Measurements from ENCODE around the gene BMPR1A.
A peak's percentile ranks its signal among the peaks of the same experiment; 100 is the strongest.

The BMPR1A gene

GRCh38 chr10:86956848-86957448, 200.5 kb downstream of the BMPR1A start:
- Histone ChIP-seq H3K4me3 (no peak overlapping the region), H3K36me3 (replicated peaks) (no peaks in the 10 kb centered on the region), H3K9me3 (peaks cover 4% of the 10 kb centered on the region; the same call in 1 of the 2 replicates), H3K27me3 (ENCODE audit: low read depth) (no peaks in the 10 kb centered on the region), H3K4me1 (peaks cover 15% of the 10 kb centered on the region)
- in situ Hi-C loops (cut with MboI; ENCODE audit: low sequenced_read_pairs): no loop called here
- no peak for DNase-seq (ENCODE audit: low spot score in 2 of 2)

DNA sequence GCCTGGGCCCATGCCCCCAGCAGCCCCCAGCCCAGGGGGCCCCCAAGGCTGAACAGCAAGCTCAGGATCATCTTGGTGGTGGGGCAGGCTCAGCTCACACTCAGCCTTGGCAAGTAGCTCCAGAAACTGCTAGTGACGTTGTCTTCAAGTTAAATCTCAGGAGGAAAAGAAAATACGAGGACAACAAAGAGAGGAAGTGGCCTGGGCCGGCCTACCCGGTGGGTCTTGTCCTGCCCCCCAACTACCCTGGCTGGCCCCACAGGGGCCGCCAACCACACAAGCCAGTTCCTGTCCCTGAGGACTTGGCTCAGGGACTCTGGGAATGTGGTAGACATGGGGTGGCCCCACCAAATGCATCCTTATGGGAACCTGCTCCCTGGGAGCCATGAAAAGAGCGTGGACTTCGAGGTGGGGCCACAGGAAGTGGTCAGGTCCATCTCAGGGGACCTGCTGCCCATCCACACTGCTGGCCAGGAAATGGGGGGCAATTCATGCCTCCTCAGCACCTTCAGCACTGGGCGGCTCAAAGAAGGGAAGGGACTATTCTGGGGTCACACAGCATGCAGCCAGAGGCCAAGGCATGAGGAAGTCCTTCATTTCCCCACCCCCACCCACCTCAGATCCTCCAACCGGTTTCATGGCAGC, 201.2 kb downstream of the BMPR1A start, which contains the start of gene MMRN2:
Gene MMRN2, minus strand, starts transcription at position 145 of the 645 bp plus-strand sequence. Its CDS starts 74 bp downstream, at position 71.
- H3K36me3 ChIP-seq (replicated peaks): no peaks in the 10 kb centered on the region
- no peak within 1 kb of the TSS for H3K4me3 ChIP-seq
- no peaks in the 10 kb centered on the region for H3K27me3 ChIP-seq (ENCODE audit: low read depth)
- H3K9me3 ChIP-seq: no peaks in the 10 kb centered on the region
- in situ Hi-C loops (cut with MboI; ENCODE audit: low sequenced_read_pairs): no loop called here
- peaks cover 15% of the 10 kb centered on the region for H3K4me1 ChIP-seq
- DNase-seq (ENCODE audit: low spot score in 2 of 2): no peak

DNA sequence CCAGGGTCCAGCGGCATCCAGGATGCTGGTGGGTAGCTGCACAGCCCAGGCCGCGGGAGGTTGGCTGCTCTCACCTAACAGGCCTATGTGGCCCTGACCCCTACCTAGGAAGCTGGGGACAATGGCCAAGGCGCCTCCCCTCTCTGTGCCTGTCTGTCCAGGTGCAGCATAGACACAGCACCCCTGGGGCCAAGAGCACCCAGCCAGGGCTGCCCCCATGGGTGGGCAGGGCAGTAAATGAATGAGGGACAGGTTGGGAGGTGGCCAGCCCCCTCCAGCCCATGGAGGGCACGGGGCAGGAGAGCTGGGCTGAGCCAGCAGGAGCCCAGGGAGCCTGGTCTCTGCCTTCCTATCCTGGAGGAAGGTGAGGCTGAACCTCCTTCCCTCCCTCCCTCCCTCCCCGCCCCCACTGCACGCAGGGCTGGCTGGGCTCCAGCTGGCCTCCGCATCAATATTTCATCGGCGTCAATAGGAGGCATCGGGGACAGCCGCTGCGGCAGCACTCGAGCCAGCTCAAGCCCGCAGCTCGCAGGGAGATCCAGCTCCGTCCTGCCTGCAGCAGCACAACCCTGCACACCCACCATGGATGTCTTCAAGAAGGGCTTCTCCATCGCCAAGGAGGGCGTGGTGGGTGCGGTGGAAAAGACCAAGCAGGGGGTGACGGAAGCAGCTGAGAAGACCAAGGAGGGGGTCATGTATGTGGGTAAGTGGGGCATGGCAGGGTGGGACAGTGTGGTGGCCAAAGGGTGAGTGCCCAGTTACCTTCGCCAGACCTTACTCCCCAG, 201.9 kb downstream of the BMPR1A start, which contains the start of gene SNCG:
Gene SNCG, plus strand, starts transcription at position 484 of the 785 bp plus-strand sequence. Its CDS starts 99 bp downstream, at position 583.
- peaks cover 15% of the 10 kb centered on the region for H3K4me1 ChIP-seq
- H3K4me3 ChIP-seq: no peak within 1 kb of the TSS
- DNase-seq (ENCODE audit: low spot score in 2 of 2): no peak
- no peaks in the 10 kb centered on the region for H3K27me3 ChIP-seq (ENCODE audit: low read depth)
- no peaks in the 10 kb centered on the region for H3K36me3 ChIP-seq (replicated peaks)
- no peaks in the 10 kb centered on the region for H3K9me3 ChIP-seq
- in situ Hi-C loops (cut with MboI; ENCODE audit: low sequenced_read_pairs): no loop called here

DNA sequence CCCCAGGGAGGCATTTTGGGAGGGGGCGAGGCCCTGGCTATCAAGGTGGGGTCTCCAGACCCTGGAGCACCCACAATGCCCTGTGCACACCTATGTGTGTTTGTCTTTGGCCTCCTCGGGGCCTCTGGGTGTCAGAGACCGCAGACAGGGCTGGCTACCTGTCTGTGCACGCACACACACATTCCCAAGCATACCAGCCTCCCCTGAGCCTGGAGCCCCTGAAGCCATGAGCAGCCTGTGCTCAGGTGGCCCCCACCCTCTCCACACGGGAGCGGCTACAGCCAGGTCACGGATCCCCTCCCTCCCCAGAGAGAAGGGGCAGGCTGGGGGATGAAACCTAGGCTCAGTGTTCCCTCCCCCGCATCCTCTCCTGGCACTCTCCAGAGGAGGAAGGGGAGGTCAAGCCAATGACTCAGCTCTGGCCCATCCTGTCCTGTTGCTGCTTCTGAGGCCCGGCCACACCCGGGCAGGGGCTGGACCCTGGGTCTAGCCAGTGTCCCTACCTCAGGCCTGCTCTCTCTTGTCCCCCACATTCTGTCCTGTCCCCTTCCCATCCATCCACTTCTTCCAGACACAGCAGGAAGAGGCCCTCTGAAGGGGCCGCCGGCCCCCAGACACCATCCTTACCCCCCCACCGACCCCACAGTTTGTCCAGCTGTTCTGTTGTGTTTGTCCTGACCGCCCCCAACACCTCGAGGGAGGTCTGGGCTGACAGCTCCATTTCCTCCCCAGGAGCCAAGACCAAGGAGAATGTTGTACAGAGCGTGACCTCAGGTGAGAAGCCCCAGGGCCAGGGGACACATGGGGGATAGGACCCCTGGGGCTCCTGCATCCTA, 202.7 kb downstream of the BMPR1A start:
- Histone ChIP-seq H3K9me3 (no peaks in the 10 kb centered on the region), H3K4me3 (no peak overlapping the region), H3K27me3 (ENCODE audit: low read depth) (no peaks in the 10 kb centered on the region), H3K4me1 (peaks cover 12% of the 10 kb centered on the region), H3K36me3 (replicated peaks) (no peaks in the 10 kb centered on the region)
- in situ Hi-C loops (cut with MboI; ENCODE audit: low sequenced_read_pairs): no loop called here
- DNase-seq (ENCODE audit: low spot score in 2 of 2): no peak

- DNase-seq (ENCODE audit: low spot score in 2 of 2): no peak
- in situ Hi-C loops (cut with MboI; ENCODE audit: low sequenced_read_pairs): no loop called here
- Histone ChIP-seq H3K9me3 (no peaks in the 10 kb centered on the region), H3K36me3 (replicated peaks) (no peaks in the 10 kb centered on the region), H3K4me3 (no peak overlapping the region), H3K4me1 (peaks cover 7% of the 10 kb centered on the region; the same call in 1 of the 2 replicates), H3K27me3 (ENCODE audit: low read depth) (no peaks in the 10 kb centered on the region)
These were observed 203.3 kb downstream of the BMPR1A start for GRCh38 chr10:86959737-86960002.

DNA sequence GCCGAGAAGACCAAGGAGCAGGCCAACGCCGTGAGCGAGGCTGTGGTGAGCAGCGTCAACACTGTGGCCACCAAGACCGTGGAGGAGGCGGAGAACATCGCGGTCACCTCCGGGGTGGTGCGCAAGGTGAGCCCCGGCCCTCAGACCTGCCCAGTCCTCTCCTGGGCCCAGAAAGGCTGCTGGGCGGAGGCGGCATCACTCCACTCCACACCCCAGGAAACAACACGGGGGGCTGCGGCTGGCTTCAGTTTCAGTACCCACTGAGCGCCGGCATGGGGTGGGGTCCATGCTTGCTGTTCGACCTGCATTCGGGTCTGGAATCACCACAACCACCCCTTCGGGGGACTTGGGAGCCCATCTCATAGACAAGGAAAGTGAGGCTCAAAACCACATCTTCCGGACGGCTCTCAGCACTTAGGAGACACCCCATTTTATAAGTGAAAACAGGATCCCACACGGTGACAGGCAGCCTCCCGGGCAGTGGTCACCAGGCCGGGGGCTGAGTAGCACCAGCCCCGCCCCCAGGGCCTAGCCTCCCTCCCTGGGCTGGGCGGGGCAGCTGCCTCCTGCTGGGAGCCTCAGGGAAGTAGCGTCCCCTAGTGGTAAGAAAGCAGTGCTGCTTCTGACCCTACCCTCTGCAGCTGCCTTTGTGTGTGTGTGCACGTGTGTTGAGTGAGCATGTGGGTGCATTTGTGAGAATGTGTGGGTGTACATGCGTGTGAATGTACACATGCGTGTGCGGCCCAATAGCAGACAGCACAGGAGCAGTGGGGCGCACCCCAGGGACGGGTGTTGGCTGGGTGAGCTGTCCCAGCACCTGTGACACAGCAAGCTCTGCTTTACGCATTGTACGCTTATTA, 203.8 kb downstream of the BMPR1A start:
- no peak overlapping the region for H3K4me3 ChIP-seq
- peaks cover 2% of the 10 kb centered on the region; the same call in 1 of the 2 replicates for H3K4me1 ChIP-seq
- peak; percentile 51 to 82 for DNase-seq (ENCODE audit: low spot score in 2 of 2)
- no peaks in the 10 kb centered on the region for H3K9me3 ChIP-seq
- no peaks in the 10 kb centered on the region for H3K36me3 ChIP-seq (replicated peaks)
- in situ Hi-C loops (cut with MboI; ENCODE audit: low sequenced_read_pairs): no loop called here
- no peaks in the 10 kb centered on the region for H3K27me3 ChIP-seq (ENCODE audit: low read depth)

DNA sequence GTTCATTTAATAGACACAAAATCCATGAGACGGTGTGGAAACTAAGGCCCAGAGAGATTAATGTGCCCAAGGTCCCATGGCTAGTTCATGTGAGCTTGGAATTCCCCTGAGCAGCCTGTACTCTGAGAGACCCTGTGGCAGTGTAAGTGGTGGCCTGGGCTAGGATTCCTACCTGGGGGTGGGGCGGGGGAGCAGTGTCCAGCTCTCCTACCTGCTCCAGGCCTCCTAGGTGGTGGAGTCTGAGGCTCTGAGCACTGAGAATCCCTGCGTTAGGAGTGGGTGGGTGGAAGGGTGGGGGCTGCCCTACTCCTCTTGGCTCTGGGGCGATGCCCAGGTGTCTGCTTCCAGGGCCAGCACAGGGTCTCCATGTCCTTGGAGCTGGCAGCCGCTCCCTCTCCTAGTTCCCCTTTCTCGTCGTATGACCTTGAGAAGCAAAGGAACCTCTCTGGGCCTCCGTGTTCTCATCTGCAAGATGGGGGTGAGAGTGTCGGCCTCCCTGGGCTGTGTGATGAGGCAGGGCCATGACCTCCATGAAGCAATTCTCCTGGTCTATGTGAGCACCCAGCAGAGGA, 204.5 kb downstream of the BMPR1A start:
- Histone ChIP-seq H3K4me3 (no peak overlapping the region), H3K9me3 (no peaks in the 10 kb centered on the region), H3K27me3 (ENCODE audit: low read depth) (no peaks in the 10 kb centered on the region), H3K36me3 (replicated peaks) (no peaks in the 10 kb centered on the region), H3K4me1 (0 out of 2 replicates have a peak, but pooled peaks cover 2% of the 10 kb centered on the region)
- no peak for DNase-seq (ENCODE audit: low spot score in 2 of 2)
- in situ Hi-C loops (cut with MboI; ENCODE audit: low sequenced_read_pairs): no loop called here

DNA sequence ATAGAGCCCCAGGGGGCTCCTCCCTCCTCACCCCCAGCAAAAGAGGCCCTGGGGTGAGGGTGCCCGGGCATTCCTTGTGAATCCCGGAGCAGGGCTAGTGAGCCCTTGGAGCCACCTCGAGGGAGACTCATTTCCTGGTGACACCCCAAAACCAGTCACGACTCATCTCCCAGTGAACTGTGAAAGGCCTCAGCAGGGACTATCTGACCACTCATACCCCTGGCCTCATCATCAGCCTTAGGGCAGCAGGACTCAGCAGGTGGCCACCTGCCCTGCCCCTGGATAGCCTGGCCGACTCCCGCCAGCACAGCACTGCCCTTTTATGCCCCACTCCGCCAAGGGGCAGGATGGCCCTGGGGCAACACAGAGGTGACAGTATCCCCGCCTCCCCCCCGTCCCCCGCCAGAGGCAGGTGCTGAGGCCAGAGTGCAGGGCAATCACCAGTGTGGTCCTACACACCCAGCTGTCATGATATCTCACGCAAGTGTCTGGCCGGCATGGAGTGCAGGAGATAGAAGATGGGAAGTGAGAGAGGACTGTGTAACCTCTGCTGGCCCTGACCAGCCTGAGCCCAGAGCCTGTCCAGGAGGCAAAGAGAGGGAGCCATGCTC, 205.2 kb downstream of the BMPR1A start:
- in situ Hi-C loops (cut with MboI; ENCODE audit: low sequenced_read_pairs): no loop called here

DNA sequence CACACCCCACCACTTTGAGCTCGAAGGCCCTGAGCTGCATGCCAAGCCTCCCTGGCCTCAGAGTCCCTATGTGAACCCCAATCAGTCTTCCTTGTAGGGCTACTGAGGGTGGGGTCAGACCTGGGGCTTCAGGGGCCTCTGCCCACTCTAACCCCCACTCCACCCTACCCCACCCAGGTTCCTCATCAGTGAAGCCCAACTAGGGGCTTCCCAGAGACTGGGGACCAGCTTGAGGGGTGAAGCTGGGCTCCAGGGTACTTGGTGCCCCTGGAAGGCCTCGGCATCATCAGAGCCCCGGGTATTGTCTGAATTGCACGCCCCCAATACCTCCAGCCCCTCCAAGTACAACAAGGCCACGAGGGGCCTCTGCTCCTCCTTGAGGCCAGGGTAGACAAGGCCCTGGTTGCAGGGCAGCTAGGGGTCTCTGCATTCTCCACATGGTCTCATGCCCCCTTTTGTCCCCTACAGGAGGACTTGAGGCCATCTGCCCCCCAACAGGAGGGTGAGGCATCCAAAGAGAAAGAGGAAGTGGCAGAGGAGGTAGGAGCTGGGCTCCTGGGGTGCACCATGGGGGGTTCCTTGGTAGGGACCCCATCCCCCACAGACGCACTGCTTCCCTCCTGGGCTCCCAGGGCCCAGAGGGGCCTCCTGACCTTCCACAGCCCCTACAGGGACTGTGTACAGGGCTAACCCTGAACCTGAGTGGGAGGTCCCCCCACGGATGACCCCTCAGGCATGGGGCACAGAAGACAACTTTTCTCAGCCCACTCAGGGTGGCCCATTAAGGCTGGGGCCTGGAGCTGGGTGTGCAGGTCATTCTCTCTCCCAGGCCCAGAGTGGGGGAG, 205.9 kb downstream of the BMPR1A start:
- in situ Hi-C loops (cut with MboI; ENCODE audit: low sequenced_read_pairs): no loop called here
- H3K4me1 ChIP-seq: peaks cover 5% of the 10 kb centered on the region
- no peaks in the 10 kb centered on the region for H3K9me3 ChIP-seq
- no peak for DNase-seq (ENCODE audit: low spot score in 2 of 2)
- H3K36me3 ChIP-seq (replicated peaks): no peaks in the 10 kb centered on the region
- no peak overlapping the region for H3K4me3 ChIP-seq
- no peaks in the 10 kb centered on the region for H3K27me3 ChIP-seq (ENCODE audit: low read depth)

More for the DNA sequence above, 205.2 kb downstream of the BMPR1A start:
- Histone ChIP-seq H3K4me3 (no peak overlapping the region), H3K9me3 (no peaks in the 10 kb centered on the region), H3K4me1 (peaks cover 2% of the 10 kb centered on the region), H3K36me3 (replicated peaks) (no peaks in the 10 kb centered on the region), H3K27me3 (ENCODE audit: low read depth) (no peaks in the 10 kb centered on the region)
- DNase-seq (ENCODE audit: low spot score in 2 of 2): no peak

DNA sequence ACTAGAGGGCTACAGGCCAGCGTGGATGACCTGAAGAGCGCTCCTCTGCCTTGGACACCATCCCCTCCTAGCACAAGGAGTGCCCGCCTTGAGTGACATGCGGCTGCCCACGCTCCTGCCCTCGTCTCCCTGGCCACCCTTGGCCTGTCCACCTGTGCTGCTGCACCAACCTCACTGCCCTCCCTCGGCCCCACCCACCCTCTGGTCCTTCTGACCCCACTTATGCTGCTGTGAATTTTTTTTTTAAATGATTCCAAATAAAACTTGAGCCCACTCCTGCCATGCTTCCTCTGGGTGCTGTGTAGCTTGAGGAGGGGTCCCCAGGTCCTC, 206.5 kb downstream of the BMPR1A start:
- no peak for DNase-seq (ENCODE audit: low spot score in 2 of 2)
- Histone ChIP-seq H3K27me3 (ENCODE audit: low read depth) (no peaks in the 10 kb centered on the region), H3K9me3 (no peaks in the 10 kb centered on the region), H3K36me3 (replicated peaks) (no peaks in the 10 kb centered on the region), H3K4me3 (no peak overlapping the region), H3K4me1 (peaks cover 5% of the 10 kb centered on the region)
- in situ Hi-C loops (cut with MboI; ENCODE audit: low sequenced_read_pairs): no loop called here

GRCh38 chr10:86963341-86963919, 207.0 kb downstream of the BMPR1A start:
- Histone ChIP-seq H3K9me3 (no peaks in the 10 kb centered on the region), H3K27me3 (ENCODE audit: low read depth) (no peaks in the 10 kb centered on the region), H3K4me1 (peaks cover 5% of the 10 kb centered on the region), H3K4me3 (no peak overlapping the region), H3K36me3 (replicated peaks) (no peaks in the 10 kb centered on the region)
- in situ Hi-C loops (cut with MboI; ENCODE audit: low sequenced_read_pairs): no loop called here
- DNase-seq (ENCODE audit: low spot score in 2 of 2): no peak

All from HAP-1 (cell line).